ENCODE results near the gene PRCC. TPM values are rescaled to one million over a fixed set of nuclear protein-coding genes. Genes with fewer than 3 reads are reported as not detected.

Gene PRCC
- total and polyA plus RNA-seq, 2 of the 8 experiments (the other 6 are each of a cell fraction or from before 2014, with no cell fraction given), result 95.2 to 115 TPM

GRCh38 chr1:156728599-156729462 lies 38.5 kb upstream of the PRCC start, which contains the start of gene ISG20L2 (continued):
- TF ChIP-seq CTCF (IDR thresholded peaks at IDR 0.05; ENCODE audit: control extremely low read depth in 1 of 3, insufficient read depth in 1 of 3, low read depth in 1 of 3, low read length in 3 of 3) (no peak), GTF2F1 (IDR thresholded peaks at IDR 0.05; ENCODE audit: borderline replicate concordance, low read depth, low read length) (0 out of 2 replicates have a peak, but pooled peaks have one; percentile 49), JUND (IDR thresholded peaks at IDR 0.05; ENCODE audit: low read length) (peak; percentile 14; the same call in 1 of the 2 replicates), SP1 (IDR thresholded peaks at IDR 0.05; ENCODE audit: low read depth, low read length) (peak; percentile 83), EGR1 (IDR thresholded peaks at IDR 0.05; ENCODE audit: borderline replicate concordance, low read depth, low read length) (peak; percentile 35; the same call in 1 of the 2 replicates), JUN (IDR thresholded peaks at IDR 0.05; ENCODE audit: low read depth, low read length) (no peak), TAF1 (IDR thresholded peaks at IDR 0.05; ENCODE audit: low read depth, low read length) (peak; percentile 82), CEBPB (IDR thresholded peaks at IDR 0.05; ENCODE audit: low read depth, low read length) (0 out of 2 replicates have a peak, but pooled peaks have one; percentile 8), USF2 (IDR thresholded peaks at IDR 0.05; ENCODE audit: low read length) (no peak), ASH2L (IDR thresholded peaks at IDR 0.05; ENCODE audit: low read length) (peak; percentile 80), RBBP5 (IDR thresholded peaks at IDR 0.05; ENCODE audit: borderline replicate concordance, low read depth, low read length) (0 out of 2 replicates have a peak, but pooled peaks have one; percentile 40), TCF12 (IDR thresholded peaks at IDR 0.05; ENCODE audit: low read depth, low read length) (no peak), POLR2A (IDR thresholded peaks at IDR 0.05; ENCODE audit: control extremely low read depth in 1 of 2, low read depth in 2 of 2, low read length in 2 of 2) (peak; percentile 91 to 92), E2F6 (IDR thresholded peaks at IDR 0.05) (peak; percentile 20), ATF3 (IDR thresholded peaks at IDR 0.05; ENCODE audit: insufficient read depth, low read depth, low read length) (peak; percentile 67)
